Smooth muscle cell (in vitro differentiated cells): ENCODE measurements around the gene LRRC7. TPM values are rescaled to one million over a fixed set of nuclear protein-coding genes. Genes with fewer than 3 reads are reported as not detected.
A peak's percentile ranks its signal among the peaks of the same experiment; 100 is the strongest.
"Not testable (repeated sequence)": the region's sequence is repeated elsewhere in the genome, so short reads cannot be mapped to it uniquely, and the experiment has no call there.

Experiments
- DNase-seq: peaks from one replicate; lab custom pipeline; 2025; ENCODE audit not compliant: unreplicated experiment; lab: John Stamatoyannopoulos, UW
- H2AFZ ChIP-seq: fragments of 200-600 bp; sonication (generic); 2 replicates; pipeline ENCODE4 v1.6.0; 2016; ENCODE audit warnings: antibody characterized with exemption, low read depth, mild to moderate bottlenecking
- H3F3A ChIP-seq: fragments of 200-600 bp; sonication (generic); 2 replicates; pipeline ENCODE4 v1.6.0; 2017; ENCODE audit warnings: antibody characterized with exemption, low read depth
- H3K27ac ChIP-seq: fragments of 200-600 bp; sonication (generic); 2 replicates; pipeline ENCODE4 v1.5.1; 2016; ENCODE audit warnings: low read depth, mild to moderate bottlenecking
- H3K27me3 ChIP-seq: fragments of 200-600 bp; sonication (generic); 2 replicates; pipeline ENCODE4 v1.6.1; 2016; ENCODE audit warnings: low read depth, mild to moderate bottlenecking
- H3K36me3 ChIP-seq: fragments of 200-600 bp; sonication (generic); 2 replicates; pipeline ENCODE4 v1.5.1; 2016; ENCODE audit warnings: low read depth
- H3K4me1 ChIP-seq: fragments of 200-600 bp; sonication (generic); 2 replicates; pipeline ENCODE4 v1.5.1; 2016; ENCODE audit warnings: low read depth
- H3K4me2 ChIP-seq: fragments of 200-600 bp; sonication (generic); 2 replicates; pipeline ENCODE4 v1.6.0; 2016; ENCODE audit warnings: mild to moderate bottlenecking
- H3K4me3 ChIP-seq: fragments of 200-600 bp; sonication (generic); 2 replicates; pipeline ENCODE4 v1.5.1; 2016; ENCODE audit warnings: mild to moderate bottlenecking
- H3K79me2 ChIP-seq: fragments of 200-600 bp; sonication (generic); 2 replicates; pipeline ENCODE4 v1.6.0; 2016; ENCODE audit warnings: low read depth, mild to moderate bottlenecking
- H3K9ac ChIP-seq: fragments of 200-600 bp; sonication (generic); 2 replicates; pipeline ENCODE4 v1.6.0; 2016; ENCODE audit warnings: low read depth
- H3K9me3 ChIP-seq: fragments of 200-600 bp; sonication (generic); replicated peaks from 2 replicates; pipeline ENCODE4 v1.5.1; 2016; ENCODE audit warnings: low read depth
- H4K20me1 ChIP-seq: fragments of 200-600 bp; sonication (generic); 2 replicates; pipeline ENCODE4 v1.6.0; 2016; ENCODE audit warnings: low read depth
- CTCF ChIP-seq: fragments of 200-600 bp; sonication (generic); IDR thresholded peaks from 2 replicates; pipeline ENCODE4 v1.5.1; 2017; ENCODE audit warnings: borderline replicate concordance, mild to moderate bottlenecking, antibody characterized with exemption; ENCODE audit not compliant: insufficient read depth, poor library complexity, severe bottlenecking
- WGBS: methylation state at CpG from one replicate; pipeline ENCODE4 v1.1.7; 2016; ENCODE audit warnings: low lambda C conversion rate; 5-methylcytosine and 5-hydroxymethylcytosine counted together
- polyA plus RNA-seq: library from polyadenylated mRNA; unstranded; fragments of >200 nt; fragmentation: Nextera tagmentation; extraction: Ambion mirVana; gene quantifications from 2 replicates; pipeline ENCODE4 v1.2.1, GENCODE V29; 2016
- total RNA-seq: library from RNA; depleted of rRNA; stranded (reverse); fragments of >200 nt; gene quantifications from 2 replicates; pipeline ENCODE4 v1.2.3, GENCODE V29; 2014

The LRRC7 gene
- total and polyA plus RNA-seq, 2 experiments from 2014 or later: 0.04 to 0.06 TPM

GRCh38 chr1:69710484-69711189 is 142.9 kb downstream of the LRRC7 start:
- TF ChIP-seq CTCF: no peak
- no peaks in the 10 kb centered on the region for H3K79me2 ChIP-seq
- peak overlapping the region; percentile 48 for H3K4me2 ChIP-seq
- H2AFZ ChIP-seq: no peak overlapping the region
- 19% methylated on average over 4 of the region's 4 CpGs for WGBS
- no peaks in the 10 kb centered on the region for H3F3A ChIP-seq
- no peak overlapping the region for H3K9ac ChIP-seq
- no peak overlapping the region for H3K4me3 ChIP-seq
- H3K27ac ChIP-seq: no peak overlapping the region
- peaks cover 4% of the 10 kb centered on the region for H3K4me1 ChIP-seq
- H3K27me3 ChIP-seq: no peaks in the 10 kb centered on the region
- no peak for DNase-seq
- H3K36me3 ChIP-seq: no peaks in the 10 kb centered on the region
- H4K20me1 ChIP-seq: no peaks in the 10 kb centered on the region
- H3K9me3 ChIP-seq: no peaks in the 10 kb centered on the region

DNA sequence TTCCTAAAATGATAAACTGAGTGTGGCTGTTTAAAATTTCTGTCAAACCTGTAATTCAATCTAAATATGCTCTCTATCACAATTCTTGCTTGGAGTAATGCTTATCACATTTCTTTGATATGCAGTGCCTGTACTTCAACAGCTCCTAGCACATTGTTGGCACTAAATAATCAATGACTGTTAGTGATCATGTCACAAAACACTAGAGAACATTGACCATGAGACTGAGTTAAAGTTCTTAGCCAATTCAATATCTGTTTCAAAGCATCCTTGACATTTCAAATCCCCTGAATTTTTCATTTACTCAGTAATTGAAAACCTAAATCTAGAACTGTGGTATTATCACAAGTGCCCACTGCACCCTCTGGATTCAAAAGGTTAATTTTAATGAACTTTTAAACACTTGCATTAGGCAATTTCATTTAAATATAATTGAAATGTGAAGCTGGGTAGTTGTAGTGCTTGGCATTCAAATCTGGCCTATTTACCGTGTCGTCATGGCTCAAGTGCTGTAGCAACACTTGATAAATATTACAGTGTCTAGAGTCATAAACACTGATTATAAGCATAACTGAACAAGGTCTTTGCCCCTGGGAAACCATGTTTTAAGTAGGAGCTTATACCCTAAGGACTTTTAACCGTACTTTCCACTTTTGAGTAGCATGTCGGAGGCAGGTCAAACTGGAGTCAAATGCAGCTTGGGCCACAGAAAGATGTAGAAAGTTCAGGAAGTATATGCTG is 143.6 kb downstream of the LRRC7 start:
- Histone ChIP-seq H3K36me3 (no peaks in the 10 kb centered on the region), H4K20me1 (no peaks in the 10 kb centered on the region), H3K4me2 (peak overlapping the region; percentile 48), H3K79me2 (no peaks in the 10 kb centered on the region), H3K27ac (no peak overlapping the region), H3K9ac (no peak overlapping the region), H3F3A (no peaks in the 10 kb centered on the region), H3K4me1 (peaks cover 4% of the 10 kb centered on the region), H3K9me3 (no peaks in the 10 kb centered on the region), H3K27me3 (no peaks in the 10 kb centered on the region), H3K4me3 (no peak overlapping the region), H2AFZ (no peak overlapping the region)
- DNase-seq: no peak
- 66% methylated on average over 4 of the region's 4 CpGs for WGBS
- TF ChIP-seq CTCF: no peak

GRCh38 chr1:69717834-69718233 is 150.1 kb downstream of the LRRC7 start:
- not testable (repeated sequence) for DNase-seq, H3K36me3 ChIP-seq, H3F3A ChIP-seq, H3K9me3 ChIP-seq, H4K20me1 ChIP-seq, H3K4me2 ChIP-seq, H3K9ac ChIP-seq, H3K27me3 ChIP-seq, H3K4me1 ChIP-seq, H3K27ac ChIP-seq, H3K79me2 ChIP-seq, H2AFZ ChIP-seq, H3K4me3 ChIP-seq

DNA sequence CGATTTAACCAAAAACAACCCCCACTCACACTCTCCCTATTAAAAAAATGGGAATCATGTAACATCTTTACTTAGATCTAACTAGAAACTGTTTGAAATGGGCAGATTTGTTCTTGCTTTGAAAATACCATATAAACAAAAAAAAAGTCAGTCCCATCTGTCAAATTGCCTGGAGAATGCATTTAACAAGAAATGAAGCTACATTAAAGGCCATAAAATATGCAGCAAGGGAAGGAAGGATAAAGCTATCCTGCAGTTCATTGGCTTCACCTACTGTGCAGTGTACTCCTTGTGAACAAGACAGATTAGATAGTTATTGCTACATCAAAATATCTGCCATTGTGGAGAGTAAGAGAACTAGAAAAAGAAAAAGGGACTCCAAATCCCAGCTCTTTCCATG is 160.5 kb downstream of the LRRC7 start:
- H3F3A ChIP-seq: no peaks in the 10 kb centered on the region
- no peaks in the 10 kb centered on the region for H3K36me3 ChIP-seq
- H3K4me3 ChIP-seq: no peak overlapping the region
- H3K4me2 ChIP-seq: no peak overlapping the region
- H3K79me2 ChIP-seq: no peaks in the 10 kb centered on the region
- H3K4me1 ChIP-seq: no peaks in the 10 kb centered on the region
- no peak for TF ChIP-seq CTCF
- no peaks in the 10 kb centered on the region for H3K27me3 ChIP-seq
- no peaks in the 10 kb centered on the region for H3K9me3 ChIP-seq
- DNase-seq: no peak
- no peak overlapping the region for H3K9ac ChIP-seq
- no peak overlapping the region for H2AFZ ChIP-seq
- H3K27ac ChIP-seq: no peak overlapping the region
- no peaks in the 10 kb centered on the region for H4K20me1 ChIP-seq
- 35% methylated on average over 1 of the region's 1 CpG for WGBS
